Left lung (tissue), 10 donors: Measurements from ENCODE around the gene IL27RA. TPM values are rescaled to one million over a fixed set of nuclear protein-coding genes. Genes with fewer than 3 reads are reported as not detected.

Source experiments
- ATAC-seq: fragments of 200-7000 bp; cut with Tn5 transposase; one replicate; pipeline ENCODE4 v1.9.1; 2020; ENCODE audit warnings: moderate library complexity
- DNase-seq, 4 donors: peaks; one replicate each; pipeline ENCODE4 v3.0.0-alpha.2; 2013 to 2020
- H3K27ac ChIP-seq, 2 donors: fragments of 200-600 bp; sonication (generic) in 1 of 2; one replicate each; pipeline versions ENCODE4 v1.5.0 to v1.8.0; 2020 to 2021
- H3K27me3 ChIP-seq, 2 donors: fragments of 200-600 bp; sonication (generic) in 1 of 2; one replicate each; pipeline versions ENCODE4 v1.5.0 to v1.8.0; 2020 to 2021
- H3K36me3 ChIP-seq, 2 donors: fragments of 200-600 bp; sonication (generic) in 1 of 2; one replicate each; pipeline versions ENCODE4 v1.5.0 to v1.8.0; 2020 to 2021
- H3K4me1 ChIP-seq, 2 donors: fragments of 200-600 bp; one replicate each; pipeline ENCODE4 v1.8.0; 2021
- H3K4me3 ChIP-seq, 2 donors: fragments of 200-600 bp; sonication (generic) in 1 of 2; one replicate each; pipeline versions ENCODE4 v1.5.0 to v1.8.0; 2020 to 2021; ENCODE audit warnings: mild to moderate bottlenecking in 1 of 2
- H3K9me3 ChIP-seq, 2 donors: fragments of 200-600 bp; sonication (generic) in 1 of 2; one replicate each; pipeline versions ENCODE4 v1.5.0 to v1.8.0; 2020 to 2021
- intact Hi-C, 2 donors: fragments of 100-400 bp; cut with DNase I; formaldehyde crosslinking; loops; one replicate each; pipeline versions ENCODE4 v1.11.2 to v1.14.2; 2022
- polyA plus RNA-seq, 6 donors: library from polyadenylated mRNA; unstranded; fragments of 120-200 nt; gene quantifications; one replicate each; pipeline ENCODE4 v1.2.1, GENCODE V29; 2013; ENCODE audit not compliant: insufficient read length in 6 of 6
- total RNA-seq, 2 donors: library from RNA; stranded (reverse); fragmentation: NEBNext Ultra II Directional; extraction: Animal tissue kit (Norgen Biotek cat#: 25700); gene quantifications; one replicate each; pipeline ENCODE4 v1.2.1, GENCODE V29; 2021
- TF ChIP-seq, protein P1 (sequence below), 2 donors: fragments of 200-600 bp; sonication (generic) in 1 of 2; IDR thresholded peaks; one replicate each; pipeline versions ENCODE4 v1.5.0 to v1.8.0; 2021; ENCODE audit warnings: antibody characterized with exemption in 2 of 2
- donor health status: DM: no; HTN: yes; CAD: no.
- donor health status: DM: no; HTN: no; CAD: no.

The IL27RA gene
- total and polyA plus RNA-seq, 8 donors, result 6.7 to 17.4 (median 8.3) TPM

DNA sequence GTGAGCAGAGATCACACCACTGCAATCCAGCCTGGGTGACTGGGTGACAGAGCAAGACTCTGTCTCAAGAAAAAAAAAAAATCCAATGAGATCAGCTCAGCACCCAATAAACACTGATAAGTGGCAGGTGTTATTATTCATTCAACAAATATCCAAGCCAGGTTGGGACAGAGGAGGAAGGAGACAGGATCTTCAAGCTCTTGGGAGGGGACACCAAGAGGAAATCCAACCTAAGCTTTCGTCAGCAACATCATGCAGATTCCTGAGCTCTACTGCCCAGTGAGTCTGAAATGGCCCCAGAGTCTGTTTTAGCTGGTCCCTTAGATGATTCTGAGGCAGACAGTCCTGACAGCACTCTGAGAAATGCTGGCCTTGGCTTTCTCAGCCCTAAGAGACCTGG is 33.1 kb upstream of the IL27RA start:
- TF ChIP-seq, protein P1, sequence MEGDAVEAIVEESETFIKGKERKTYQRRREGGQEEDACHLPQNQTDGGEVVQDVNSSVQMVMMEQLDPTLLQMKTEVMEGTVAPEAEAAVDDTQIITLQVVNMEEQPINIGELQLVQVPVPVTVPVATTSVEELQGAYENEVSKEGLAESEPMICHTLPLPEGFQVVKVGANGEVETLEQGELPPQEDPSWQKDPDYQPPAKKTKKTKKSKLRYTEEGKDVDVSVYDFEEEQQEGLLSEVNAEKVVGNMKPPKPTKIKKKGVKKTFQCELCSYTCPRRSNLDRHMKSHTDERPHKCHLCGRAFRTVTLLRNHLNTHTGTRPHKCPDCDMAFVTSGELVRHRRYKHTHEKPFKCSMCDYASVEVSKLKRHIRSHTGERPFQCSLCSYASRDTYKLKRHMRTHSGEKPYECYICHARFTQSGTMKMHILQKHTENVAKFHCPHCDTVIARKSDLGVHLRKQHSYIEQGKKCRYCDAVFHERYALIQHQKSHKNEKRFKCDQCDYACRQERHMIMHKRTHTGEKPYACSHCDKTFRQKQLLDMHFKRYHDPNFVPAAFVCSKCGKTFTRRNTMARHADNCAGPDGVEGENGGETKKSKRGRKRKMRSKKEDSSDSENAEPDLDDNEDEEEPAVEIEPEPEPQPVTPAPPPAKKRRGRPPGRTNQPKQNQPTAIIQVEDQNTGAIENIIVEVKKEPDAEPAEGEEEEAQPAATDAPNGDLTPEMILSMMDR (IDR thresholded peaks at IDR 0.05), result no peak
- intact Hi-C loops, result no loop called here
- Histone ChIP-seq H3K4me3 (no peak overlapping the region), H3K27ac (no peak overlapping the region), H3K36me3 (peaks cover 0 to 34% of the 10 kb centered on the region in 2 donors), H3K9me3 (peaks cover 0 to 11% of the 10 kb centered on the region in 2 donors), H3K27me3 (no peaks in the 10 kb centered on the region), H3K4me1 (peaks cover 12 to 13% of the 10 kb centered on the region in 2 donors)
- ATAC-seq (no peak), DNase-seq (no peak)

GRCh38 chr19:13999085-13999484 is 32.5 kb upstream of the IL27RA start:
- Histone ChIP-seq H3K4me3 (no peak overlapping the region), H3K27me3 (no peaks in the 10 kb centered on the region), H3K4me1 (peaks cover 14 to 19% of the 10 kb centered on the region in 2 donors), H3K9me3 (peaks cover 0 to 11% of the 10 kb centered on the region in 2 donors), H3K36me3 (peaks cover 0 to 33% of the 10 kb centered on the region in 2 donors), H3K27ac (no peak overlapping the region)
- TF ChIP-seq, protein P1 (IDR thresholded peaks at IDR 0.05), result no peak
- DNase-seq, result no peak
- intact Hi-C loops, result no loop called here
- no peak for ATAC-seq

DNA sequence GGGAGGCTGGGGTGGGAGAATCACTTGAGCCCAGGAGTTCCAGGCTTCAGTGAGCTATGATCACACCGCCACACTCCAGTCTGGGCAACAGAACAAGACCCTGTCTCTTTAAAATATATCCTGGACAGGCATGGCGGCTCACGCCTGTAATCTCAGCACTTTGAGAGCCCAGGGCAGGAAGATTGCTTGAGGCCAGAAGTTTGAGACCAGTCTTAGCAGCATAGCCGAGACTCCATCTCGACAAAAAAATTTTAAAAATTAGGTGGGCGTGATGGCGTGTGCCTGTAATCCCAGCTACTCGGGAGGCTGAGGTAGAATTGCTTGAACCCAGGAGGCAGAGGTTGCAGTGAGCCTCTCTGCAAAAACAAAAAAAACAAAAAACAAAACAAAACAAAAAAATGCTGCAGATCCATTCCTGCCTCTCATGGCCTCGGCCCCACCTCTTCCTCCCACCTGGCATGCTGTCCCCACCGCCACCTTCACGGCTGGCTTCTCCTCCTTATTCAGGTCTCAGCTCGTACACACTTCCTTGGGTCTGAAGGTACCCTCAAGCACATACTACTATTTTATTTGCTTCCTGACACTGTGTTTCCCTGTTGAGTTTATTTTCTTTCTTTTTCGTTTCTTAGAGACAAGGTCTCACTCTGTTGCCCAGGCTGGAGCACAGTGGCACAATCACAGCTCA is 30.7 kb upstream of the IL27RA start:
- TF ChIP-seq, protein P1 (IDR thresholded peaks at IDR 0.05), result no peak
- no peak overlapping the region for H3K27ac ChIP-seq
- peaks cover 26 to 35% of the 10 kb centered on the region in 2 donors for H3K4me1 ChIP-seq
- DNase-seq (peak in 1 of 4 donors; percentile 13), ATAC-seq (no peak)
- H3K27me3 ChIP-seq, result no peaks in the 10 kb centered on the region
- peaks cover 0 to 11% of the 10 kb centered on the region in 2 donors for H3K9me3 ChIP-seq
- intact Hi-C loops, result no loop called here
- H3K4me3 ChIP-seq, result no peak overlapping the region
- peaks cover 0 to 28% of the 10 kb centered on the region in 2 donors for H3K36me3 ChIP-seq

- no peak for ATAC-seq
- peak in 1 of 4 donors; percentile 59 for DNase-seq
- intact Hi-C loops, result no loop called here
- Histone ChIP-seq H3K27ac (peak overlapping the region; percentile 67 to 99), H3K4me3 (no peak overlapping the region), H3K27me3 (no peaks in the 10 kb centered on the region), H3K4me1 (peaks cover 26 to 40% of the 10 kb centered on the region in 2 donors), H3K9me3 (peaks cover 0 to 11% of the 10 kb centered on the region in 2 donors), H3K36me3 (peaks cover 0 to 14% of the 10 kb centered on the region in 2 donors)
- TF ChIP-seq, protein P1 (IDR thresholded peaks at IDR 0.05), result no peak
Measured at GRCh38 chr19:14002571-14003250, 28.9 kb upstream of the IL27RA start.
